WTC11 (cell line): ENCODE results near the gene RAPGEF5. TPM values are rescaled to one million over a fixed set of nuclear protein-coding genes. Genes with fewer than 3 reads are reported as not detected.

Experiments
- ATAC-seq: fragments of 200-7000 bp; cut with Tn5 transposase; 2 replicates; pipeline ENCODE4 v1.10.0; 2021; ENCODE audit warnings: mild to moderate bottlenecking, moderate library complexity
- CTCF ChIA-PET: fragments of 300-600 bp; sonication (Branson Sonifier 250); formaldehyde crosslinking; loops from one replicate; lab custom pipeline; 2021; ENCODE audit warnings: antibody characterized with exemption; lab: Charles Lee
- POLR2A ChIA-PET: fragments of 350-600 bp; sonication (Branson Sonifier 250); formaldehyde crosslinking; loops from one replicate; lab custom pipeline; 2021; ENCODE audit warnings: antibody characterized with exemption; lab: Charles Lee
- DNase-seq: peaks from one replicate; pipeline ENCODE4 v3.0.0; 2021; ENCODE audit warnings: low spot score
- H3K27ac Mint-ChIP-seq: 2 replicates; pipeline ENCODE4 v1.8.0; 2021; ENCODE audit warnings: mixed read lengths
- H3K27me3 Mint-ChIP-seq: 2 replicates; pipeline ENCODE4 v1.8.0; 2021; ENCODE audit warnings: low read depth, mild to moderate bottlenecking, moderate library complexity, mixed read lengths
- H3K36me3 Mint-ChIP-seq: 2 replicates; pipeline ENCODE4 v1.8.0; 2021; ENCODE audit warnings: mixed read lengths
- H3K4me1 Mint-ChIP-seq: 2 replicates; pipeline ENCODE4 v1.8.0; 2022; ENCODE audit warnings: mixed read lengths
- H3K4me3 Mint-ChIP-seq: 2 replicates; pipeline ENCODE4 v1.8.0; 2021; ENCODE audit warnings: mild to moderate bottlenecking, moderate library complexity, mixed read lengths
- H3K9me3 Mint-ChIP-seq: 2 replicates; pipeline ENCODE4 v1.8.0; 2021; ENCODE audit warnings: mixed read lengths
- ARID4B ChIP-seq: sonication (generic); formaldehyde crosslinking; IDR thresholded peaks from 2 replicates; pipeline ENCODE4 v1.8.0; 2023; ENCODE audit warnings: missing genetic modification reagents, mild to moderate bottlenecking, borderline replicate concordance
- ATF6 ChIP-seq: sonication (generic); formaldehyde crosslinking; IDR thresholded peaks from 2 replicates; pipeline ENCODE4 v1.8.1; 2023; ENCODE audit warnings: mild to moderate bottlenecking, missing genetic modification reagents
- CBFB ChIP-seq: sonication (generic); formaldehyde crosslinking; IDR thresholded peaks from 2 replicates; pipeline ENCODE4 v1.8.1; 2022; ENCODE audit warnings: mild to moderate bottlenecking, low read depth, missing genetic modification reagents
- CDX4 ChIP-seq: fragments of 250-450 bp; sonication (Bioruptor Pico); IDR thresholded peaks from 2 replicates; pipeline ENCODE4 v1.9.0; 2021; ENCODE audit warnings: moderate library complexity, mild to moderate bottlenecking, inconsistent platforms, borderline replicate concordance
- CREM ChIP-seq: sonication (generic); formaldehyde crosslinking; IDR thresholded peaks from 2 replicates; pipeline ENCODE4 v1.8.1; 2022; ENCODE audit warnings: mild to moderate bottlenecking, missing genetic modification reagents, moderate library complexity
- ELF4 ChIP-seq: sonication (generic); formaldehyde crosslinking; IDR thresholded peaks from 2 replicates; pipeline ENCODE4 v1.8.1; 2022; ENCODE audit warnings: low read depth, mild to moderate bottlenecking, moderate library complexity, missing genetic modification reagents
- ESRRA ChIP-seq: sonication (generic); formaldehyde crosslinking; IDR thresholded peaks from 2 replicates; pipeline ENCODE4 v1.8.1; 2022; ENCODE audit warnings: mild to moderate bottlenecking, missing genetic modification reagents, borderline replicate concordance
- FOXK1 ChIP-seq: sonication (generic); formaldehyde crosslinking; IDR thresholded peaks from 2 replicates; pipeline ENCODE4 v1.8.0; 2022; ENCODE audit warnings: mild to moderate bottlenecking, moderate library complexity, missing genetic modification reagents
- IRF2 ChIP-seq: sonication (generic); formaldehyde crosslinking; IDR thresholded peaks from 2 replicates; pipeline ENCODE4 v1.8.0; 2022; ENCODE audit warnings: low read depth, missing genetic modification reagents, borderline replicate concordance
- NFYB ChIP-seq: sonication (generic); formaldehyde crosslinking; conservative IDR thresholded peaks from 2 replicates; pipeline ENCODE4 v1.8.0; 2022; ENCODE audit warnings: low read depth, missing genetic modification reagents
- NR1H2 ChIP-seq: sonication (generic); formaldehyde crosslinking; IDR thresholded peaks from 2 replicates; pipeline ENCODE4 v1.9.0; 2021; ENCODE audit warnings: mild to moderate bottlenecking, moderate library complexity, missing genetic modification reagents
- PREB ChIP-seq: sonication (generic); formaldehyde crosslinking; IDR thresholded peaks from 2 replicates; pipeline ENCODE4 v1.8.1; 2022; ENCODE audit warnings: mild to moderate bottlenecking, missing genetic modification reagents, moderate library complexity, borderline replicate concordance
- SMAD3 ChIP-seq: sonication (generic); formaldehyde crosslinking; IDR thresholded peaks from 2 replicates; pipeline ENCODE4 v1.8.0; 2022; ENCODE audit warnings: missing genetic modification reagents, mild to moderate bottlenecking, borderline replicate concordance
- SP1 ChIP-seq: sonication (generic); formaldehyde crosslinking; conservative IDR thresholded peaks from 2 replicates; pipeline ENCODE4 v1.8.1; 2022; ENCODE audit warnings: missing genetic modification reagents
- TEAD4 ChIP-seq: sonication (generic); formaldehyde crosslinking; IDR thresholded peaks from 2 replicates; pipeline ENCODE4 v1.8.0; 2022; ENCODE audit warnings: mild to moderate bottlenecking, missing genetic modification reagents
- ZNF121 ChIP-seq: sonication (generic); formaldehyde crosslinking; IDR thresholded peaks from 2 replicates; pipeline ENCODE4 v1.8.0; 2023; ENCODE audit warnings: missing genetic modification reagents
- ZNF263 ChIP-seq: sonication (generic); formaldehyde crosslinking; IDR thresholded peaks from 2 replicates; pipeline ENCODE4 v1.8.1; 2022; ENCODE audit warnings: low read depth, mild to moderate bottlenecking, moderate library complexity, missing genetic modification reagents
- ZNF396 ChIP-seq: fragments of 250-450 bp; sonication (Bioruptor Pico); IDR thresholded peaks from 2 replicates; pipeline ENCODE4 v1.8.0; 2021; ENCODE audit warnings: mild to moderate bottlenecking, moderate library complexity, borderline replicate concordance
- ZNF532 ChIP-seq: fragments of 250-450 bp; sonication (Bioruptor Pico); IDR thresholded peaks from 2 replicates; pipeline ENCODE4 v1.9.0; 2021; ENCODE audit warnings: mild to moderate bottlenecking, borderline replicate concordance
- total RNA-seq: library from RNA; stranded (reverse); gene quantifications from 3 replicates; pipeline ENCODE4 v1.2.3, GENCODE V29; 2021

RAPGEF5 gene
- total RNA-seq, 1 experiment from 2014 or later, result 12.3 TPM

GRCh38 chr7:22255342-22255741 is 101.6 kb downstream of the RAPGEF5 start:
- ChIA-PET CTCF (interaction anchor here (1.8 kb wide), 1 partner anchor 145 kb away, joined by 12 read pairs; no protein-coding TSS in a partner anchor), POLR2A (no interaction called here)
- Mint-ChIP-seq H3K27ac (no peak overlapping the region), H3K27me3 (no peaks in the 10 kb centered on the region), H3K36me3 (peaks cover 3% of the 10 kb centered on the region; the same call in 1 of the 2 replicates), H3K4me1 (peaks cover 31% of the 10 kb centered on the region), H3K4me3 (no peak overlapping the region), H3K9me3 (peaks cover 7% of the 10 kb centered on the region; the same call in 1 of the 2 replicates)
- DNase-seq, result no peak
- ATAC-seq, result no peak
- TF ChIP-seq NR1H2 (CRISPR knock-in tag) (no peak), CDX4 (CRISPR knock-in tag) (no peak), FOXK1 (CRISPR knock-in tag) (no peak), ZNF263 (CRISPR knock-in tag) (no peak), PREB (no peak), IRF2 (CRISPR knock-in tag) (no peak), CREM (CRISPR knock-in tag) (no peak), ARID4B (CRISPR knock-in tag) (no peak), SP1 (no peak), SMAD3 (CRISPR knock-in tag) (no peak), NFYB (CRISPR knock-in tag) (no peak), ZNF532 (no peak), CBFB (CRISPR knock-in tag) (no peak), ATF6 (CRISPR knock-in tag) (no peak), ESRRA (CRISPR knock-in tag) (no peak), ELF4 (no peak), ZNF396 (no peak), TEAD4 (CRISPR knock-in tag) (no peak), ZNF121 (CRISPR knock-in tag) (no peak)
